SH-SY5Y (cell line): ENCODE measurements around the gene TCEAL8.

ENCODE experiments used
- GATA2 ChIP-seq: IDR thresholded peaks from 2 replicates; pipeline ENCODE4 v1.6.1; 2011; ENCODE audit warnings: mild to moderate bottlenecking, low read depth, low read length
- GATA3 ChIP-seq: IDR thresholded peaks from 2 replicates; pipeline ENCODE4 v1.6.1; 2011; ENCODE audit warnings: low read depth, mild to moderate bottlenecking, low read length, moderate library complexity

- no peak for TF ChIP-seq GATA3
- TF ChIP-seq GATA2: no peak
These were observed 44.9 kb downstream of the TCEAL8 start for GRCh38 chrX:103210056-103210455.
